Ishikawa (cell line): ENCODE data around the gene VAMP4.

Experiments used
- CEBPB ChIP-seq: IDR thresholded peaks from 2 replicates; pipeline ENCODE4 v1.6.1; 2012
- CREB1 ChIP-seq: IDR thresholded peaks from 2 replicates; pipeline ENCODE4 v1.6.1; 2012; ENCODE audit warnings: low read depth
- EGR1 ChIP-seq: IDR thresholded peaks from 2 replicates; pipeline ENCODE4 v1.6.1; 2012
- EP300 ChIP-seq: IDR thresholded peaks from 2 replicates; pipeline ENCODE4 v1.6.1; 2012; ENCODE audit warnings: borderline replicate concordance
- FOXM1 ChIP-seq: IDR thresholded peaks from 2 replicates; pipeline ENCODE4 v1.6.1; 2012; ENCODE audit warnings: low read depth, borderline replicate concordance
- NFIC ChIP-seq: IDR thresholded peaks from 2 replicates; pipeline ENCODE4 v1.6.1; 2012
- RAD21 ChIP-seq: IDR thresholded peaks from 2 replicates; pipeline ENCODE4 v1.6.1; 2012; ENCODE audit warnings: low read depth
- TAF1 ChIP-seq: IDR thresholded peaks from 2 replicates; pipeline ENCODE4 v1.6.1; 2012; ENCODE audit warnings: low read depth, mild to moderate bottlenecking
- TCF12 ChIP-seq: IDR thresholded peaks from 2 replicates; pipeline ENCODE4 v1.6.1; 2012; ENCODE audit warnings: low read depth
- TEAD4 ChIP-seq: IDR thresholded peaks from 2 replicates; pipeline ENCODE4 v1.6.1; 2012
- YY1 ChIP-seq: IDR thresholded peaks from 2 replicates; pipeline ENCODE4 v1.6.1; 2012; ENCODE audit warnings: low read depth
- ZBTB7A ChIP-seq: IDR thresholded peaks from 2 replicates; pipeline ENCODE4 v1.6.1; 2012; ENCODE audit warnings: low read depth
- TF ChIP-seq, protein P1 (sequence below): IDR thresholded peaks from 2 replicates; pipeline ENCODE4 v1.6.1; 2012; ENCODE audit warnings: low read depth, mild to moderate bottlenecking
- TF ChIP-seq, protein P2 (sequence below): IDR thresholded peaks from 2 replicates; pipeline ENCODE4 v1.6.1; 2012
- TF ChIP-seq, protein P3 (sequence below): IDR thresholded peaks from 2 replicates; pipeline ENCODE4 v1.6.1; 2012

VAMP4 gene

GRCh38 chr1:171769171-171769570 lies 27.3 kb upstream of the VAMP4 start:
- TF ChIP-seq TCF12, result no peak
- TF ChIP-seq, protein P1, sequence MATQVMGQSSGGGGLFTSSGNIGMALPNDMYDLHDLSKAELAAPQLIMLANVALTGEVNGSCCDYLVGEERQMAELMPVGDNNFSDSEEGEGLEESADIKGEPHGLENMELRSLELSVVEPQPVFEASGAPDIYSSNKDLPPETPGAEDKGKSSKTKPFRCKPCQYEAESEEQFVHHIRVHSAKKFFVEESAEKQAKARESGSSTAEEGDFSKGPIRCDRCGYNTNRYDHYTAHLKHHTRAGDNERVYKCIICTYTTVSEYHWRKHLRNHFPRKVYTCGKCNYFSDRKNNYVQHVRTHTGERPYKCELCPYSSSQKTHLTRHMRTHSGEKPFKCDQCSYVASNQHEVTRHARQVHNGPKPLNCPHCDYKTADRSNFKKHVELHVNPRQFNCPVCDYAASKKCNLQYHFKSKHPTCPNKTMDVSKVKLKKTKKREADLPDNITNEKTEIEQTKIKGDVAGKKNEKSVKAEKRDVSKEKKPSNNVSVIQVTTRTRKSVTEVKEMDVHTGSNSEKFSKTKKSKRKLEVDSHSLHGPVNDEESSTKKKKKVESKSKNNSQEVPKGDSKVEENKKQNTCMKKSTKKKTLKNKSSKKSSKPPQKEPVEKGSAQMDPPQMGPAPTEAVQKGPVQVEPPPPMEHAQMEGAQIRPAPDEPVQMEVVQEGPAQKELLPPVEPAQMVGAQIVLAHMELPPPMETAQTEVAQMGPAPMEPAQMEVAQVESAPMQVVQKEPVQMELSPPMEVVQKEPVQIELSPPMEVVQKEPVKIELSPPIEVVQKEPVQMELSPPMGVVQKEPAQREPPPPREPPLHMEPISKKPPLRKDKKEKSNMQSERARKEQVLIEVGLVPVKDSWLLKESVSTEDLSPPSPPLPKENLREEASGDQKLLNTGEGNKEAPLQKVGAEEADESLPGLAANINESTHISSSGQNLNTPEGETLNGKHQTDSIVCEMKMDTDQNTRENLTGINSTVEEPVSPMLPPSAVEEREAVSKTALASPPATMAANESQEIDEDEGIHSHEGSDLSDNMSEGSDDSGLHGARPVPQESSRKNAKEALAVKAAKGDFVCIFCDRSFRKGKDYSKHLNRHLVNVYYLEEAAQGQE, result no peak

- TF ChIP-seq EGR1 (no peak), NFIC (no peak), CEBPB (no peak), EP300 (no peak), TCF12 (no peak)
Measured at GRCh38 chr1:171763764-171764163, 21.9 kb upstream of the VAMP4 start.

- TF ChIP-seq, protein P2, sequence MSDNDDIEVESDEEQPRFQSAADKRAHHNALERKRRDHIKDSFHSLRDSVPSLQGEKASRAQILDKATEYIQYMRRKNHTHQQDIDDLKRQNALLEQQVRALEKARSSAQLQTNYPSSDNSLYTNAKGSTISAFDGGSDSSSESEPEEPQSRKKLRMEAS, result no peak
- TF ChIP-seq TEAD4, result no peak
- no peak for TF ChIP-seq CEBPB
- TF ChIP-seq EGR1, result no peak
- TF ChIP-seq FOXM1, result no peak
- TF ChIP-seq YY1, result no peak
- TF ChIP-seq, protein P3, sequence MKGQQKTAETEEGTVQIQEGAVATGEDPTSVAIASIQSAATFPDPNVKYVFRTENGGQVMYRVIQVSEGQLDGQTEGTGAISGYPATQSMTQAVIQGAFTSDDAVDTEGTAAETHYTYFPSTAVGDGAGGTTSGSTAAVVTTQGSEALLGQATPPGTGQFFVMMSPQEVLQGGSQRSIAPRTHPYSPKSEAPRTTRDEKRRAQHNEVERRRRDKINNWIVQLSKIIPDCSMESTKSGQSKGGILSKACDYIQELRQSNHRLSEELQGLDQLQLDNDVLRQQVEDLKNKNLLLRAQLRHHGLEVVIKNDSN, result no peak
- no peak for TF ChIP-seq ZBTB7A
- TF ChIP-seq, protein P1, result no peak
- TF ChIP-seq RAD21, result no peak
- no peak for TF ChIP-seq TCF12
- TF ChIP-seq TAF1, result no peak
- TF ChIP-seq CREB1, result no peak
- no peak for TF ChIP-seq NFIC
- TF ChIP-seq EP300, result no peak
Measured at GRCh38 chr1:171762143-171762563, 20.3 kb upstream of the VAMP4 start.

- TF ChIP-seq CREB1 (no peak), RAD21 (no peak), TCF12 (no peak), EGR1 (no peak), FOXM1 (no peak), NFIC (no peak), CEBPB (no peak), ZBTB7A (no peak)
- TF ChIP-seq, protein P3, result no peak
Measured at GRCh38 chr1:171758011-171758410, 16.1 kb upstream of the VAMP4 start.

- TF ChIP-seq YY1, result no peak
- TF ChIP-seq, protein P2, result no peak
- no peak for TF ChIP-seq RAD21
- TF ChIP-seq TAF1, result no peak
- TF ChIP-seq CEBPB, result no peak
- no peak for TF ChIP-seq ZBTB7A
- TF ChIP-seq EGR1, result no peak
- no peak for TF ChIP-seq TCF12
- no peak for TF ChIP-seq EP300
- TF ChIP-seq CREB1, result no peak
- TF ChIP-seq, protein P3, result no peak
- no peak for TF ChIP-seq FOXM1
- TF ChIP-seq TEAD4, result no peak
- TF ChIP-seq, protein P1, result no peak
- no peak for TF ChIP-seq NFIC
Measured at GRCh38 chr1:171756856-171757255, 15.0 kb upstream of the VAMP4 start.
